Keratinocyte (primary cell): Measurements from ENCODE around the gene MET.

Experiments used
- EZH2 ChIP-seq: IDR thresholded peaks from one replicate; pipeline ENCODE4 v1.6.1; 2012; ENCODE audit warnings: inconsistent platforms, mild to moderate bottlenecking, low read length, moderate library complexity
- TF ChIP-seq, protein P1 (sequence below), 3 experiments: IDR thresholded peaks in 1 of 3; conservative IDR thresholded peaks in 1 of 3; optimal IDR thresholded peaks in 1 of 3; 2 replicates in 2 of 3; 3 replicates in 1 of 3; pipeline versions ENCODE3 to v1.5.1; 2011; ENCODE audit warnings: low read length in 3 of 3, mild to moderate bottlenecking in 3 of 3, moderate library complexity in 2 of 3, control low read depth in 1 of 3, inconsistent platforms in 1 of 3; ENCODE audit not compliant: insufficient read depth in 2 of 3; ENCODE audit errors: extremely low read depth in 1 of 3

DNA sequence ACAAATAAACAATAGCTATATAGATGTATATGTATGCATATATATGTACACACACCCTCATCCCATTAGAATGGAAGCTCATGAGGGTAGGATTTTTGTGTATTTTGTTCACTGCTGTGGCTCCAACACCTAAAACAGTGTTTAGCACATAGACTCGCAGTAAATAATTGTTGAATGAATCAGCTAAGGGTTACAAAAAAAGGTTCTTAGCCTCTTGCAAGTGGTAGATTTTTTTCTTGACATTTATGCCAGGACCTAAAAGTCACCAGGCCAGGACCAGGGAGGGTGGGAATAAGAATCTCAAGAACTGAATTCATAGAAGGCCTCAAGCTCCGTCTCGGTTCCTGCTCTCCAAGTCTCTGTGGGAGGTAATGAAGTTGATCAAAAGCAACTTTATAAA is 107.9 kb downstream of the MET start:
- TF ChIP-seq EZH2: no peak
- TF ChIP-seq, protein P1, sequence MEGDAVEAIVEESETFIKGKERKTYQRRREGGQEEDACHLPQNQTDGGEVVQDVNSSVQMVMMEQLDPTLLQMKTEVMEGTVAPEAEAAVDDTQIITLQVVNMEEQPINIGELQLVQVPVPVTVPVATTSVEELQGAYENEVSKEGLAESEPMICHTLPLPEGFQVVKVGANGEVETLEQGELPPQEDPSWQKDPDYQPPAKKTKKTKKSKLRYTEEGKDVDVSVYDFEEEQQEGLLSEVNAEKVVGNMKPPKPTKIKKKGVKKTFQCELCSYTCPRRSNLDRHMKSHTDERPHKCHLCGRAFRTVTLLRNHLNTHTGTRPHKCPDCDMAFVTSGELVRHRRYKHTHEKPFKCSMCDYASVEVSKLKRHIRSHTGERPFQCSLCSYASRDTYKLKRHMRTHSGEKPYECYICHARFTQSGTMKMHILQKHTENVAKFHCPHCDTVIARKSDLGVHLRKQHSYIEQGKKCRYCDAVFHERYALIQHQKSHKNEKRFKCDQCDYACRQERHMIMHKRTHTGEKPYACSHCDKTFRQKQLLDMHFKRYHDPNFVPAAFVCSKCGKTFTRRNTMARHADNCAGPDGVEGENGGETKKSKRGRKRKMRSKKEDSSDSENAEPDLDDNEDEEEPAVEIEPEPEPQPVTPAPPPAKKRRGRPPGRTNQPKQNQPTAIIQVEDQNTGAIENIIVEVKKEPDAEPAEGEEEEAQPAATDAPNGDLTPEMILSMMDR (optimal IDR thresholded peaks at IDR 0.05 in 1 of 3, IDR thresholded peaks at IDR 0.05 in 1 of 3, conservative IDR thresholded peaks at IDR 0.05 in 1 of 3; ENCODE audit: extremely low read depth in 1 of 3, insufficient read depth in 2 of 3, low read length in 3 of 3): no peak
